Measurements from ENCODE around the gene PCSK5. TPM values are rescaled to one million over a fixed set of nuclear protein-coding genes. Genes with fewer than 3 reads are reported as not detected.

The PCSK5 gene
- total and polyA plus RNA-seq, 4 donors = 0.58 to 3.6 (median 0.82) TPM

- no peak for DNase-seq (ENCODE audit: low spot score)
- H3K4me3 ChIP-seq (ENCODE audit: low read depth in 1 of 3, low read length in 3 of 3) = no peak overlapping the region
- no peak overlapping the region for H3K27ac ChIP-seq (ENCODE audit: low read depth in 1 of 2, low read length in 2 of 2)
- no peaks in the 10 kb centered on the region for H3K36me3 ChIP-seq (ENCODE audit: control insufficient read depth in 4 of 4, insufficient read depth in 3 of 4, low read depth in 1 of 4, low read length in 3 of 4)
- H3K27me3 ChIP-seq (ENCODE audit: control insufficient read depth in 4 of 4, insufficient read depth in 4 of 4, low read length in 3 of 4) = no peaks in the 10 kb centered on the region
- no peak overlapping the region for H3K9ac ChIP-seq (ENCODE audit: low read depth in 1 of 2, low read length in 2 of 2)
- 90% methylated on average over 3 of the region's 3 CpGs for WGBS
- no peak for TF ChIP-seq HNF4G (IDR thresholded peaks at IDR 0.05)
- no peak for TF ChIP-seq MAX (IDR thresholded peaks at IDR 0.05)
- no peak for TF ChIP-seq REST (IDR thresholded peaks at IDR 0.05)
- no peak for TF ChIP-seq ATF3 (IDR thresholded peaks at IDR 0.05)
- no peak for TF ChIP-seq RXRA (IDR thresholded peaks at IDR 0.05)
- no peak for TF ChIP-seq FOXA1 (IDR thresholded peaks at IDR 0.05)
- TF ChIP-seq JUND (IDR thresholded peaks at IDR 0.05) = no peak
- TF ChIP-seq ZBTB33 (IDR thresholded peaks at IDR 0.05) = no peak
- no peak for TF ChIP-seq FOXA2 (IDR thresholded peaks at IDR 0.05)
- TF ChIP-seq TAF1 (conservative IDR thresholded peaks at IDR 0.05) = no peak
- TF ChIP-seq YY1 (IDR thresholded peaks at IDR 0.05) = no peak
- TF ChIP-seq NR2F2 (IDR thresholded peaks at IDR 0.05) = no peak
- H3K9me3 ChIP-seq (ENCODE audit: control insufficient read depth in 4 of 4, low read length in 3 of 4) = no peaks in the 10 kb centered on the region
- no peaks in the 10 kb centered on the region for H3K4me1 ChIP-seq (ENCODE audit: control insufficient read depth in 4 of 4, insufficient read depth in 4 of 4, low read length in 3 of 4)
These were observed 223.7 kb downstream of the PCSK5 start for GRCh38 chr9:76114144-76114543.

GRCh38 chr9:76115396-76115795, 224.9 kb downstream of the PCSK5 start:
- H3K9ac ChIP-seq (ENCODE audit: low read depth in 1 of 2, low read length in 2 of 2) = no peak overlapping the region
- TF ChIP-seq MAX (IDR thresholded peaks at IDR 0.05) = no peak
- no peaks in the 10 kb centered on the region for H3K4me1 ChIP-seq (ENCODE audit: control insufficient read depth in 4 of 4, insufficient read depth in 4 of 4, low read length in 3 of 4)
- 88% methylated on average over 2 of the region's 2 CpGs for WGBS
- no peaks in the 10 kb centered on the region for H3K27me3 ChIP-seq (ENCODE audit: control insufficient read depth in 4 of 4, insufficient read depth in 4 of 4, low read length in 3 of 4)
- H3K9me3 ChIP-seq (ENCODE audit: control insufficient read depth in 4 of 4, low read length in 3 of 4) = no peaks in the 10 kb centered on the region
- H3K36me3 ChIP-seq (ENCODE audit: control insufficient read depth in 4 of 4, insufficient read depth in 3 of 4, low read depth in 1 of 4, low read length in 3 of 4) = no peaks in the 10 kb centered on the region
- no peak for DNase-seq (ENCODE audit: low spot score)
- H3K27ac ChIP-seq (ENCODE audit: low read depth in 1 of 2, low read length in 2 of 2) = no peak overlapping the region
- H3K4me3 ChIP-seq (ENCODE audit: low read depth in 1 of 3, low read length in 3 of 3) = no peak overlapping the region

- Histone ChIP-seq H3K9ac (ENCODE audit: low read depth in 1 of 2, low read length in 2 of 2) (no peak overlapping the region), H3K9me3 (ENCODE audit: control insufficient read depth in 4 of 4, low read length in 3 of 4) (no peaks in the 10 kb centered on the region), H3K4me1 (ENCODE audit: control insufficient read depth in 4 of 4, insufficient read depth in 4 of 4, low read length in 3 of 4) (no peaks in the 10 kb centered on the region), H3K27me3 (ENCODE audit: control insufficient read depth in 4 of 4, insufficient read depth in 4 of 4, low read length in 3 of 4) (no peaks in the 10 kb centered on the region), H3K27ac (ENCODE audit: low read depth in 1 of 2, low read length in 2 of 2) (no peak overlapping the region), H3K36me3 (ENCODE audit: control insufficient read depth in 4 of 4, insufficient read depth in 3 of 4, low read depth in 1 of 4, low read length in 3 of 4) (no peaks in the 10 kb centered on the region), H3K4me3 (ENCODE audit: low read depth in 1 of 3, low read length in 3 of 3) (no peak overlapping the region)
- DNase-seq (ENCODE audit: low spot score) = no peak
- 80% methylated on average over 2 of the region's 2 CpGs for WGBS
- TF ChIP-seq ATF3 (IDR thresholded peaks at IDR 0.05) = no peak
- TF ChIP-seq RXRA (IDR thresholded peaks at IDR 0.05) = no peak
- no peak for TF ChIP-seq REST (IDR thresholded peaks at IDR 0.05)
- no peak for TF ChIP-seq HNF4A (conservative IDR thresholded peaks at IDR 0.05)
- no peak for TF ChIP-seq ZBTB33 (IDR thresholded peaks at IDR 0.05)
- no peak for TF ChIP-seq EGR1 (IDR thresholded peaks at IDR 0.05; ENCODE audit: low read depth in 2 of 2)
- no peak for TF ChIP-seq MAX (IDR thresholded peaks at IDR 0.05)
These were observed 225.6 kb downstream of the PCSK5 start for GRCh38 chr9:76115982-76116646.
